ENCODE results near the gene LIPC. TPM values are rescaled to one million over a fixed set of nuclear protein-coding genes. Genes with fewer than 3 reads are reported as not detected.

LIPC gene
- total RNA-seq, 1 experiment from 2014 or later: not detected

DNA sequence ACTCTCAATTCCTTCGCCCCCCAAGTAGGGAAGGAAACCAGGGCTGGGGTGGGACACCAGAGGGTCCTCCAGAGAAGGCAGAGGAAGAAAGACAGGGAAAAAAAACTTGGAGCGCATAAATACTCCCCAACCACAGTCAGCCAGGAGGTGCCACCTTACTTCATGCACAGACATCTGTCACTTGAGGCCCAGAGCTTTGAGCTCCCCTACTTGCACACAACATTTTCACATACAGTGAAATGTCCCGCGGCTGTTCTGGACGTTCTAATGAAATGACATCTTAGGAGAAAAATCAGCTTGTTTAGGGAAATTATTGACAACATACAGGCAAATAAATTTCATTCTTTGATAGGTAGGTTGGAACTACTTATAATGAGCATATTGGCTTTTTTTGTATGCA is 113.0 kb downstream of the LIPC start:
- Histone ChIP-seq H3K27me3 (replicated peaks; ENCODE audit: insufficient read depth, low read depth, low read length, poor library complexity) (no peaks in the 10 kb centered on the region), H3K4me1 (ENCODE audit: insufficient read depth, low read length, poor library complexity, severe bottlenecking) (no peaks in the 10 kb centered on the region), H3K4me3 (ENCODE audit: low read depth, low read length, poor library complexity, severe bottlenecking) (no peak overlapping the region), H3K27ac (ENCODE audit: low read depth, low read length, poor library complexity, severe bottlenecking) (no peak overlapping the region), H3K36me3 (ENCODE audit: insufficient read depth, low read length, poor library complexity, severe bottlenecking) (no peaks in the 10 kb centered on the region), H3K9me3 (ENCODE audit: low read depth, low read length, poor library complexity, severe bottlenecking) (no peaks in the 10 kb centered on the region)
- intact Hi-C loops (cut with micrococcal nuclease; ENCODE audit: unreplicated experiment): no loop called here
- no peak for DNase-seq (ENCODE audit: low spot score)
- ChIA-PET POLR2A (ENCODE audit: low non-redundant PET) (no interaction called here), CTCF (no interaction called here)
- no peak for TF ChIP-seq EZH2 (IDR thresholded peaks at IDR 0.05; ENCODE audit: borderline replicate concordance, low read depth, low read length, poor library complexity, severe bottlenecking)
- TF ChIP-seq, protein P1, sequence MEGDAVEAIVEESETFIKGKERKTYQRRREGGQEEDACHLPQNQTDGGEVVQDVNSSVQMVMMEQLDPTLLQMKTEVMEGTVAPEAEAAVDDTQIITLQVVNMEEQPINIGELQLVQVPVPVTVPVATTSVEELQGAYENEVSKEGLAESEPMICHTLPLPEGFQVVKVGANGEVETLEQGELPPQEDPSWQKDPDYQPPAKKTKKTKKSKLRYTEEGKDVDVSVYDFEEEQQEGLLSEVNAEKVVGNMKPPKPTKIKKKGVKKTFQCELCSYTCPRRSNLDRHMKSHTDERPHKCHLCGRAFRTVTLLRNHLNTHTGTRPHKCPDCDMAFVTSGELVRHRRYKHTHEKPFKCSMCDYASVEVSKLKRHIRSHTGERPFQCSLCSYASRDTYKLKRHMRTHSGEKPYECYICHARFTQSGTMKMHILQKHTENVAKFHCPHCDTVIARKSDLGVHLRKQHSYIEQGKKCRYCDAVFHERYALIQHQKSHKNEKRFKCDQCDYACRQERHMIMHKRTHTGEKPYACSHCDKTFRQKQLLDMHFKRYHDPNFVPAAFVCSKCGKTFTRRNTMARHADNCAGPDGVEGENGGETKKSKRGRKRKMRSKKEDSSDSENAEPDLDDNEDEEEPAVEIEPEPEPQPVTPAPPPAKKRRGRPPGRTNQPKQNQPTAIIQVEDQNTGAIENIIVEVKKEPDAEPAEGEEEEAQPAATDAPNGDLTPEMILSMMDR (conservative IDR thresholded peaks at IDR 0.05; ENCODE audit: low read depth, low read length): no peak
- no TSS peak for BruUV-seq (replicated peaks)

DNA sequence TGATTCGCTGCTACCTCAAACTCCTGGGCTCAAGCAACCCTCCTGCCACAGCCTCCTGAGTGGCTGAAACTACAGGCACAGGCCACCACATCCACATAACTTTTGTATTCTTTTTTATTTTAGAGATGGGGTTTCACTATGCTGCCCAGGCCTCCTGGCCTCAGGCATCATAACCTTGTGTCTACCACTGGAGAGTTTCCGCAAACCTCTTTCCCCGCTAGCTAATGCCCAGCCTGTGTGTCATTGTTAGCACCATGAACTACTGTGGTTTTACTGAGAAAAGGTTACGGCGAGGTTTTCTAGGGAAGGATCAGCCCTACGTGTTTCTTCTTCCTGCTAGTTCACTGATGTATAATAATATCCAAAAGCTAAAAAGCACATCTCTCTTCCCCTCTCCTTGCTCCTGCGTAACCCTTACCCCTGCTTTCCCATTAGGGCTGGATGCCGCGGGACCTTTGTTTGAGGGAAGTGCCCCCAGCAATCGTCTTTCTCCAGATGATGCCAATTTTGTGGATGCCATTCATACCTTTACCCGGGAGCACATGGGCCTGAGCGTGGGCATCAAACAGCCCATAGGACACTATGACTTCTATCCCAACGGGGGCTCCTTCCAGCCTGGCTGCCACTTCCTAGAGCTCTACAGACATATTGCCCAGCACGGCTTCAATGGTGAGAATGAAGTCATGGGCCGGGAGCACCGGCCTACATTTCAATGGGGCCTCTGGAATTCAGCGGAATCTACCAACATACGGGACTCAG is 113.7 kb downstream of the LIPC start:
- Histone ChIP-seq H3K36me3 (ENCODE audit: insufficient read depth, low read length, poor library complexity, severe bottlenecking) (no peaks in the 10 kb centered on the region), H3K27me3 (replicated peaks; ENCODE audit: insufficient read depth, low read depth, low read length, poor library complexity) (no peaks in the 10 kb centered on the region), H3K4me3 (ENCODE audit: low read depth, low read length, poor library complexity, severe bottlenecking) (no peak overlapping the region), H3K9me3 (ENCODE audit: low read depth, low read length, poor library complexity, severe bottlenecking) (no peaks in the 10 kb centered on the region), H3K4me1 (ENCODE audit: insufficient read depth, low read length, poor library complexity, severe bottlenecking) (no peaks in the 10 kb centered on the region), H3K27ac (ENCODE audit: low read depth, low read length, poor library complexity, severe bottlenecking) (no peak overlapping the region)
- intact Hi-C loops (cut with micrococcal nuclease; ENCODE audit: unreplicated experiment): no loop called here
- POLR2A ChIA-PET (ENCODE audit: low non-redundant PET): no interaction called here
- CTCF ChIA-PET: no interaction called here
- no peak for DNase-seq (ENCODE audit: low spot score)
- no peak for TF ChIP-seq EZH2 (IDR thresholded peaks at IDR 0.05; ENCODE audit: borderline replicate concordance, low read depth, low read length, poor library complexity, severe bottlenecking)
- no TSS peak for BruUV-seq (replicated peaks)

GRCh38 chr15:58546066-58546591 is 114.3 kb downstream of the LIPC start:
- CTCF ChIA-PET: no interaction called here
- intact Hi-C loops (cut with micrococcal nuclease; ENCODE audit: unreplicated experiment): no loop called here
- no peaks in the 10 kb centered on the region for H3K36me3 ChIP-seq (ENCODE audit: insufficient read depth, low read length, poor library complexity, severe bottlenecking)
- DNase-seq (ENCODE audit: low spot score): no peak
- H3K4me3 ChIP-seq (ENCODE audit: low read depth, low read length, poor library complexity, severe bottlenecking): no peak overlapping the region
- POLR2A ChIA-PET (ENCODE audit: low non-redundant PET): no interaction called here
- H3K27me3 ChIP-seq (replicated peaks; ENCODE audit: insufficient read depth, low read depth, low read length, poor library complexity): no peaks in the 10 kb centered on the region
- H3K9me3 ChIP-seq (ENCODE audit: low read depth, low read length, poor library complexity, severe bottlenecking): no peaks in the 10 kb centered on the region
- H3K4me1 ChIP-seq (ENCODE audit: insufficient read depth, low read length, poor library complexity, severe bottlenecking): no peaks in the 10 kb centered on the region
- TF ChIP-seq, protein P1 (conservative IDR thresholded peaks at IDR 0.05; ENCODE audit: low read depth, low read length): no peak
- TF ChIP-seq EZH2 (IDR thresholded peaks at IDR 0.05; ENCODE audit: borderline replicate concordance, low read depth, low read length, poor library complexity, severe bottlenecking): no peak
- no peak overlapping the region for H3K27ac ChIP-seq (ENCODE audit: low read depth, low read length, poor library complexity, severe bottlenecking)
- no TSS peak for BruUV-seq (replicated peaks)

All from A673 (cell line).